Effector CD8-positive, alpha-beta T cell (primary cell): ENCODE data around the gene MOCS2.

Experiments used
- DNase-seq: peaks from one replicate; lab custom pipeline; 2025; lab: John Stamatoyannopoulos, UW

Gene MOCS2

GRCh38 chr5:53095217-53095616 lies 14.3 kb downstream of the MOCS2 start:
- no peak for DNase-seq

GRCh38 chr5:53092242-53092641 lies 17.3 kb downstream of the MOCS2 start:
- no peak for DNase-seq

GRCh38 chr5:53091289-53091688 lies 18.3 kb downstream of the MOCS2 start:
- no peak for DNase-seq

GRCh38 chr5:53090229-53090628 lies 19.3 kb downstream of the MOCS2 start:
- no peak for DNase-seq

- DNase-seq, result no peak
These were observed 20.0 kb downstream of the MOCS2 start for GRCh38 chr5:53089481-53089991.

- no peak for DNase-seq
These were observed 21.9 kb downstream of the MOCS2 start for GRCh38 chr5:53087621-53088121.

- no peak for DNase-seq
These were observed 22.4 kb downstream of the MOCS2 start for GRCh38 chr5:53087171-53087570.

- no peak for DNase-seq
These were observed 24.9 kb downstream of the MOCS2 start for GRCh38 chr5:53084546-53085255.

- no peak for DNase-seq
These were observed 25.6 kb downstream of the MOCS2 start for GRCh38 chr5:53083927-53084326.

GRCh38 chr5:53080271-53080670 lies 29.3 kb downstream of the MOCS2 start:
- no peak for DNase-seq

GRCh38 chr5:53076014-53076583 lies 33.5 kb downstream of the MOCS2 start:
- DNase-seq, result no peak

GRCh38 chr5:53073348-53073747 lies 36.2 kb downstream of the MOCS2 start:
- no peak for DNase-seq

- no peak for DNase-seq
These were observed 37.8 kb downstream of the MOCS2 start for GRCh38 chr5:53071738-53072137.

- no peak for DNase-seq
These were observed 38.3 kb downstream of the MOCS2 start for GRCh38 chr5:53071298-53071697.

- DNase-seq, result no peak
These were observed 39.9 kb downstream of the MOCS2 start for GRCh38 chr5:53069626-53070025.

GRCh38 chr5:53068291-53068836 lies 41.2 kb downstream of the MOCS2 start:
- DNase-seq, result no peak

GRCh38 chr5:53067641-53068040 lies 41.9 kb downstream of the MOCS2 start:
- no peak for DNase-seq

GRCh38 chr5:53066088-53066487 lies 43.5 kb downstream of the MOCS2 start:
- no peak for DNase-seq

- DNase-seq, result no peak
These were observed 45.8 kb downstream of the MOCS2 start for GRCh38 chr5:53063791-53064190.

- DNase-seq, result no peak
These were observed 46.4 kb downstream of the MOCS2 start for GRCh38 chr5:53063176-53063575.

- no peak for DNase-seq
These were observed 50.3 kb downstream of the MOCS2 start for GRCh38 chr5:53059281-53059680.

- DNase-seq, result no peak
These were observed 54.2 kb downstream of the MOCS2 start for GRCh38 chr5:53055365-53055764.

GRCh38 chr5:53053364-53053763 lies 56.2 kb downstream of the MOCS2 start:
- no peak for DNase-seq
